Measurements from ENCODE around the gene COG8.

The COG8 gene

GRCh38 chr16:69348222-69348621 is 8.9 kb upstream of the COG8 start:
- DNase-seq (ENCODE audit: low read depth, low spot score), result no peak

GRCh38 chr16:69346683-69347082 is 7.3 kb upstream of the COG8 start:
- DNase-seq (ENCODE audit: low read depth, low spot score), result no peak

GRCh38 chr16:69345923-69346322 is 6.6 kb upstream of the COG8 start:
- DNase-seq (ENCODE audit: low read depth, low spot score), result no peak

- DNase-seq (ENCODE audit: low read depth, low spot score), result no peak
Observed at GRCh38 chr16:69344171-69344570, 4.8 kb upstream of the COG8 start.

GRCh38 chr16:69340095-69340644 is 806 bp upstream of the COG8 start:
- no peak for DNase-seq (ENCODE audit: low read depth, low spot score)

GRCh38 chr16:69338557-69339288 is 641 bp downstream of the COG8 start:
- no peak for DNase-seq (ENCODE audit: low read depth, low spot score)

GRCh38 chr16:69334696-69335095 is 4.7 kb downstream of the COG8 start:
- no peak for DNase-seq (ENCODE audit: low read depth, low spot score)

- DNase-seq (ENCODE audit: low read depth, low spot score), result peak; percentile 78
Observed at GRCh38 chr16:69330286-69331109, 8.9 kb downstream of the COG8 start, which contains the start of gene PDF. TSS of gene PDF (minus strand) at chr16:69330588. CDS start at chr16:69330570, 18 bp downstream.

GRCh38 chr16:69329369-69330285 is 9.7 kb downstream of the COG8 start:
- no peak for DNase-seq (ENCODE audit: low read depth, low spot score)

- peak; percentile 40 for DNase-seq (ENCODE audit: low read depth, low spot score)
Observed at GRCh38 chr16:69328854-69329316, 10.5 kb downstream of the COG8 start.

GRCh38 chr16:69327585-69328310 is 11.6 kb downstream of the COG8 start:
- DNase-seq (ENCODE audit: low read depth, low spot score), result no peak

- no peak for DNase-seq (ENCODE audit: low read depth, low spot score)
Observed at GRCh38 chr16:69326172-69326873, 13.0 kb downstream of the COG8 start.

- DNase-seq (ENCODE audit: low read depth, low spot score), result no peak
Observed at GRCh38 chr16:69325784-69326171, 13.6 kb downstream of the COG8 start.

- no peak for DNase-seq (ENCODE audit: low read depth, low spot score)
Observed at GRCh38 chr16:69324585-69325253, 14.6 kb downstream of the COG8 start.

GRCh38 chr16:69324013-69324531 is 15.3 kb downstream of the COG8 start:
- DNase-seq (ENCODE audit: low read depth, low spot score), result no peak

- DNase-seq (ENCODE audit: low read depth, low spot score), result no peak
Observed at GRCh38 chr16:69323415-69323814, 15.9 kb downstream of the COG8 start.

GRCh38 chr16:69322343-69322742 is 17.0 kb downstream of the COG8 start:
- no peak for DNase-seq (ENCODE audit: low read depth, low spot score)

GRCh38 chr16:69321080-69321479 is 18.3 kb downstream of the COG8 start:
- no peak for DNase-seq (ENCODE audit: low read depth, low spot score)

- no peak for DNase-seq (ENCODE audit: low read depth, low spot score)
Observed at GRCh38 chr16:69320740-69321073, 18.7 kb downstream of the COG8 start.
